Left ventricle myocardium superior (tissue), 1 donor: Measurements from ENCODE around the gene MLLT6. TPM values are rescaled to one million over a fixed set of nuclear protein-coding genes. Genes with fewer than 3 reads are reported as not detected.

Source experiments
- ATAC-seq: fragments of 200-7000 bp; cut with Tn5 transposase; one replicate; pipeline ENCODE4 v1.9.1; 2020; ENCODE audit warnings: mild to moderate bottlenecking, moderate library complexity
- DNase-seq: peaks from one replicate; pipeline ENCODE4 v3.0.0-alpha.2; 2020
- intact Hi-C: fragments of 100-400 bp; cut with micrococcal nuclease; formaldehyde crosslinking; loops from one replicate; pipeline ENCODE4 v1.11.0; 2022
- long read RNA-seq: library from polyadenylated mRNA; unstranded; transcript quantifications from one replicate; pipeline ENCODE4 v2.0.0, GENCODE V29; 2021
- total RNA-seq: library from RNA; stranded (reverse); fragmentation: NEBNext Ultra II Directional; extraction: Animal tissue kit (Norgen Biotek cat#: 25700); gene quantifications from one replicate; pipeline ENCODE4 v1.2.1, GENCODE V29; 2021
- donor health status: DM: no; HTN: yes; CAD: no; lungs with severe emphysema.

MLLT6 gene
- total RNA-seq, result 88.0 TPM
- long read RNA-seq, transcript MLLT6-205 (1 exons, 2,937 nt), result major isoform, 61 of 93 reads
- long read RNA-seq, partial matches to known transcripts, result 12 of 93 reads
- long read RNA-seq, other reads (novel, unspliced or antisense), result 20 of 93 reads

- DNase-seq (peak; percentile 90), ATAC-seq (peak; percentile 50)
- intact Hi-C loops, result no loop called here
Measured at GRCh38 chr17:38704606-38705522, at the start of gene MLLT6. Gene MLLT6, plus strand, starts transcription at chr17:38705273. Its CDS starts 360 bp downstream, at chr17:38705633.

- intact Hi-C loops, result no loop called here
- DNase-seq (no peak), ATAC-seq (peak; percentile 17)
Measured at GRCh38 chr17:38656959-38657823, 47.9 kb upstream of the MLLT6 start.

GRCh38 chr17:38657824-38658740 lies 47.0 kb upstream of the MLLT6 start:
- DNase-seq (no peak), ATAC-seq (no peak)
- intact Hi-C loops, result no loop called here

GRCh38 chr17:38658741-38659345 lies 46.2 kb upstream of the MLLT6 start:
- ATAC-seq (peak; percentile 13), DNase-seq (peak; percentile 42)
- intact Hi-C loops, result no loop called here

GRCh38 chr17:38659415-38659814 lies 45.7 kb upstream of the MLLT6 start:
- intact Hi-C loops, result no loop called here

GRCh38 chr17:38660097-38661025 lies 44.7 kb upstream of the MLLT6 start:
- intact Hi-C loops, result loop anchor here (10.0 kb wide), 1 partner anchor 106 kb away; no protein-coding TSS in a partner anchor
- DNase-seq, result no peak
- peak; percentile 27 for ATAC-seq

More at GRCh38 chr17:38659415-38659814, 45.7 kb upstream of the MLLT6 start:
- no peak for ATAC-seq
- DNase-seq, result no peak

GRCh38 chr17:38663125-38663751 lies 41.8 kb upstream of the MLLT6 start:
- DNase-seq (peak; percentile 70), ATAC-seq (peak; percentile 84)
- intact Hi-C loops, result loop anchor here (10.0 kb wide), 1 partner anchor 108 kb away; no protein-coding TSS in a partner anchor

GRCh38 chr17:38663964-38664644 lies 41.0 kb upstream of the MLLT6 start:
- intact Hi-C loops, result loop anchor here (10.0 kb wide), 1 partner anchor 109 kb away; no protein-coding TSS in a partner anchor
- DNase-seq, result no peak
- no peak for ATAC-seq

GRCh38 chr17:38667099-38667786 lies 37.8 kb upstream of the MLLT6 start:
- intact Hi-C loops, result loop anchor here (10.0 kb wide), 1 partner anchor 112 kb away; no protein-coding TSS in a partner anchor
- DNase-seq, result peak; percentile 48
- peak; percentile 74 for ATAC-seq

GRCh38 chr17:38667787-38668122 lies 37.3 kb upstream of the MLLT6 start:
- intact Hi-C loops, result loop anchor here (10.0 kb wide), 1 partner anchor 113 kb away; no protein-coding TSS in a partner anchor
- no peak for ATAC-seq
- no peak for DNase-seq

- ATAC-seq, result no peak
- DNase-seq, result no peak
- intact Hi-C loops, result loop anchor here (10.0 kb wide), 1 partner anchor 115 kb away; no protein-coding TSS in a partner anchor
Measured at GRCh38 chr17:38669520-38669919, 35.6 kb upstream of the MLLT6 start.

- intact Hi-C loops, result no loop called here
- DNase-seq (no peak), ATAC-seq (no peak)
Measured at GRCh38 chr17:38671939-38672720, 32.9 kb upstream of the MLLT6 start.

GRCh38 chr17:38672788-38673706 lies 32.0 kb upstream of the MLLT6 start:
- intact Hi-C loops, result no loop called here
- DNase-seq, result no peak
- no peak for ATAC-seq

GRCh38 chr17:38673707-38674013 lies 31.4 kb upstream of the MLLT6 start:
- intact Hi-C loops, result no loop called here
- ATAC-seq, result peak; percentile 3
- DNase-seq, result peak; percentile 54
